ENCODE data around the gene BIN1. TPM values are rescaled to one million over a fixed set of nuclear protein-coding genes. Genes with fewer than 3 reads are reported as not detected.

The BIN1 gene
- polyA plus RNA-seq, 2 donors: 4.6 to 7.9 TPM

DNA sequence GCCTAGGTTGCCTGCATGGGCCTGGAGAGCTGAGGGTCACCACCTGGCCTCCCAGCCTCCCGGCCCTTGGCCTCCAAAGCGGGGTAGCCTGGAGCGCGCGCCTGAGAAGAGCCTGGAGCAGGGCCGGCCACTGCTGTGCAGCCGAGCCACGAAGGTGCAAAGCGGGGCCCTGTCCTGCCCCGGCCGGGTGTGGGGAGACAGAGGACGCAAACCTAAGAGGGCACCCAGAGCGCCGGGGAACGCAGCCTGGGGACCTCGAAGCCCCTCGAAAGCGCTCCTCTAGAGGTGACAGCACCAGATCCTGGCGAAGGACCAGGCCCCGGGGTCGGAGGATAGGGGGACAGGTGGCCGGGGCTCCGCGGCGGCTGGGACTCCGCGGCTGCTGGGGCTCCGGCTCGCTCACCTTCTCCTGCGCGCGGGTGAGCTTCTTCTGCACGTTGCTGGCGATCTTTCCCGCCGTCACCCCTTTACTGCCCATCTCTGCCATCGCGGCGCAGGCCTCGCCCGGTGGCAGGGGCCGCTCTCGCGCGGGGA, 430 bp downstream of the BIN1 start:
- no peaks in the 10 kb centered on the region for H3K36me3 ChIP-seq (ENCODE audit: control insufficient read depth in 2 of 2, insufficient read depth in 2 of 2, low read length in 1 of 2)
- WGBS, 2 donors: 0 to 1% methylated on average over 39 to 45 of the region's 45 CpGs
- H3K27ac ChIP-seq (ENCODE audit: low read depth in 2 of 2, low read length in 1 of 2): peak overlapping the region; percentile 50 to 76
- H3K9me3 ChIP-seq (ENCODE audit: control insufficient read depth in 2 of 2, insufficient read depth in 1 of 2, low read depth in 1 of 2, low read length in 1 of 2): no peaks in the 10 kb centered on the region
- no peaks in the 10 kb centered on the region for H3K27me3 ChIP-seq (ENCODE audit: control insufficient read depth in 1 of 2, insufficient read depth in 2 of 2, low read length in 2 of 2)
- peak overlapping the region; percentile 63 to 65 for H3K4me3 ChIP-seq (ENCODE audit: low read depth in 1 of 2, low read length in 2 of 2)
- peaks cover 13 to 21% of the 10 kb centered on the region in 2 donors for H3K4me1 ChIP-seq (ENCODE audit: control insufficient read depth in 2 of 2, insufficient read depth in 2 of 2, low read length in 1 of 2)

DNA sequence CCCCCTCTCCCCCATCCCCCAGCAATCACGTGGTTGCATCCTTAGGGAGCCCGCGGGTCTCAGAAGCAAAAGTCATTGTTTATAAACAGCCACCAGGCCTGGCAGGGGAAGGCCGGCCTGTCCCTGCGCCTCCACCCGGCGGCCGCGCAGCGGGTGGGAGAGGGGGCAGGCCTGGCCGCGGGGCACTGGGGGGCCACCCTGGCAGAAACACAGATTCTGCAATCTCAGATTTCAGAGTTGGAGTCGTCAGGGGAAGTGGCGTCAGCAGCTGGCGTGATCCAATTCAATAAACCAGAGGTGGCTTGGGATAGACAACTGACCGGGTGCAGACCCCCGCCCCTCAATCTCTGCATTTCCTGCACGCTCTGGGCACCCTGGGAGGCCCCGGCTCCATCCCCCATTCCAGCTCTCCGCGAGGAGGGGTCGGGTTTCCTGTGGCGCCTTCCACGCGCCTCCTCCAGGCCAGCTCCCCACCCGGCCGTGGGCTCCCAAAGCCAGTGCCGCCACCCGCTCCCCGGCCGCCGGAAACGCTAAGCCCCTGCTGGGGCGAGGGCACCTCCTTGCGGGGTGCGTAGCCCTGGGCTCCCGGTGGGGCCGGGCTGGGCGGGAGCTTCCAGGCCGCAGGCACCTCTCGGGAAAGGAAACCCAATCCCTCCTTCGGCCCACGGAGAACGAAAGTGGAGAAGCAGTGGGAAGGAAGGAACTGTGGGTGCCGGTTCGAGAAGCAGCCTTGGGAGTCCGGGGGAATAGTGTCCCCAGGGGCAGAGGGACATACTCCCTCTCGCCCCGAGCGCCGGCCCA, 1.1 kb downstream of the BIN1 start:
- peak overlapping the region; percentile 50 to 76 for H3K27ac ChIP-seq (ENCODE audit: low read depth in 2 of 2, low read length in 1 of 2)
- peak overlapping the region; percentile 63 to 65 for H3K4me3 ChIP-seq (ENCODE audit: low read depth in 1 of 2, low read length in 2 of 2)
- peaks cover 13 to 21% of the 10 kb centered on the region in 2 donors for H3K4me1 ChIP-seq (ENCODE audit: control insufficient read depth in 2 of 2, insufficient read depth in 2 of 2, low read length in 1 of 2)
- no peaks in the 10 kb centered on the region for H3K36me3 ChIP-seq (ENCODE audit: control insufficient read depth in 2 of 2, insufficient read depth in 2 of 2, low read length in 1 of 2)
- no peaks in the 10 kb centered on the region for H3K9me3 ChIP-seq (ENCODE audit: control insufficient read depth in 2 of 2, insufficient read depth in 1 of 2, low read depth in 1 of 2, low read length in 1 of 2)
- 4 to 7% methylated on average over 49 to 51 of the region's 51 CpGs for WGBS, 2 donors
- H3K27me3 ChIP-seq (ENCODE audit: control insufficient read depth in 1 of 2, insufficient read depth in 2 of 2, low read length in 2 of 2): no peaks in the 10 kb centered on the region

DNA sequence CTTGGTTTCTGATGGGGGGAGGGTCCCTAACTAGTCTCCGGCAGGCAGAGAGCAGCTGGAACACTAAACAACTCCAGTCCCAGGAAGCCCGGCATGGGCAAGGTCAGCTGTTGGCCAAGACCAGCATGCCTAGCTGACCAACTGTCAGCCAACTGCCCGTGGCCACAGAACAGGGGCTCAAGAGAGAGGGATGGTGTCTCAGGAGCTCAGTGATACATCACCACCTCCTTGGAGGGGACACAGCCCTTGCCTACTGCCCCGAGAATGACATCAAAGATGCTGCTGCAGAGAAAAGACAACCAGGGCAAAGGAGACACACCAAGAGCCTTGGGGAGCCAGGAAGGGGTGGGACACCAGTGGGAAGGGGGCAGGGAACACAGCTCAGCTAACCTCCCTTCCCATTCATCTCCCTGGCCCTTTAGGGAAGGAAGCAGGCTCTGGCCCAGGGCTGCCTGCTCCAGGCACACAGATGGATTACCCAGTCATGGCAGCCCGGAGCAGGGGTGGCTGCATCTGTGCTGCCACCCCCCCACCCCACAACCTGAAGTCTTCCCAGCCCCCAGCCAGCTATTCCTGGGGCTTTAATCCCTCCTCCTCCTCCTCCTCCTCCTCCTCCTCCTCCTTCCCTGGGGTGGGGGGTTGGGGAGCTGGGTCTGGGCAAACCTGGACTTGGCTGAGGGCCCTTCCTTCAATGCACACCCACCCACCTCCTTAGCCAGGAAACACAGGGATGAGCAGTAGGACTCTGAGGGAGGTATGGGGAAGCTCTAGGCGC, 1.9 kb downstream of the BIN1 start:
- 58 to 70% methylated on average over 5 to 6 of the region's 6 CpGs for whole genome bisulfite sequencing, 2 donors
- Histone ChIP-seq H3K4me3 (ENCODE audit: low read depth in 1 of 2, low read length in 2 of 2) (peak overlapping the region; percentile 63 to 65), H3K27ac (ENCODE audit: low read depth in 2 of 2, low read length in 1 of 2) (peak overlapping the region; percentile 50 to 76), H3K27me3 (ENCODE audit: control insufficient read depth in 1 of 2, insufficient read depth in 2 of 2, low read length in 2 of 2) (no peaks in the 10 kb centered on the region), H3K4me1 (ENCODE audit: control insufficient read depth in 2 of 2, insufficient read depth in 2 of 2, low read length in 1 of 2) (peaks cover 13 to 21% of the 10 kb centered on the region in 2 donors), H3K9me3 (ENCODE audit: control insufficient read depth in 2 of 2, insufficient read depth in 1 of 2, low read depth in 1 of 2, low read length in 1 of 2) (no peaks in the 10 kb centered on the region), H3K36me3 (ENCODE audit: control insufficient read depth in 2 of 2, insufficient read depth in 2 of 2, low read length in 1 of 2) (no peaks in the 10 kb centered on the region)

DNA sequence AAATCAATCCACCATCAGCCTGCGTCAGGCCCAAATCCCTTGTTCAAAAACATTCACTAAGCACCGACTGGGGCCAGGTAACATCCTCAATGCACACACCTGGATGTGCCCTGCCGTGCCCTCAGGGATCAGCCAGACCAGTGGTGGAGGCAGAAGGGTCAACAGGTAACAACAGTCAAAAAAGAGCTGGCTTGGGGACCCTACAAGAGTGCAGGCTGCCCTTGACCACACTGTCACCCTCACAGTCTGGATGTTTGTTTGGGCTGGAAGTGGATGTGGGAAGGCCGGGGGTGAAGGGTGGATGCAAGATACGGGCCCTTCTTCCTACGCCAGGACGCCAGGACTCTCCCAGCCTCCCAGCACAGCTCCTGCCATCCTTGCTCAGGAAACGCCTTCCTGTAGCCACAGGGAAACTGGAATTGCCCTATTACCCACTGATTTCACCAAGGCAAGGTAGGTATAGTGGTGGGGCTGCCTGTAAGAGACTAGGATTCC, 2.7 kb downstream of the BIN1 start:
- Histone ChIP-seq H3K4me3 (ENCODE audit: low read depth in 1 of 2, low read length in 2 of 2) (no peak overlapping the region), H3K9me3 (ENCODE audit: control insufficient read depth in 2 of 2, insufficient read depth in 1 of 2, low read depth in 1 of 2, low read length in 1 of 2) (no peaks in the 10 kb centered on the region), H3K27ac (ENCODE audit: low read depth in 2 of 2, low read length in 1 of 2) (peak overlapping the region; percentile 42 to 76), H3K36me3 (ENCODE audit: control insufficient read depth in 2 of 2, insufficient read depth in 2 of 2, low read length in 1 of 2) (no peaks in the 10 kb centered on the region), H3K27me3 (ENCODE audit: control insufficient read depth in 1 of 2, insufficient read depth in 2 of 2, low read length in 2 of 2) (no peaks in the 10 kb centered on the region), H3K4me1 (ENCODE audit: control insufficient read depth in 2 of 2, insufficient read depth in 2 of 2, low read length in 1 of 2) (peaks cover 13 to 21% of the 10 kb centered on the region in 2 donors)
- WGBS, 2 donors: 75 to 77% methylated on average over 8 of the region's 8 CpGs

DNA sequence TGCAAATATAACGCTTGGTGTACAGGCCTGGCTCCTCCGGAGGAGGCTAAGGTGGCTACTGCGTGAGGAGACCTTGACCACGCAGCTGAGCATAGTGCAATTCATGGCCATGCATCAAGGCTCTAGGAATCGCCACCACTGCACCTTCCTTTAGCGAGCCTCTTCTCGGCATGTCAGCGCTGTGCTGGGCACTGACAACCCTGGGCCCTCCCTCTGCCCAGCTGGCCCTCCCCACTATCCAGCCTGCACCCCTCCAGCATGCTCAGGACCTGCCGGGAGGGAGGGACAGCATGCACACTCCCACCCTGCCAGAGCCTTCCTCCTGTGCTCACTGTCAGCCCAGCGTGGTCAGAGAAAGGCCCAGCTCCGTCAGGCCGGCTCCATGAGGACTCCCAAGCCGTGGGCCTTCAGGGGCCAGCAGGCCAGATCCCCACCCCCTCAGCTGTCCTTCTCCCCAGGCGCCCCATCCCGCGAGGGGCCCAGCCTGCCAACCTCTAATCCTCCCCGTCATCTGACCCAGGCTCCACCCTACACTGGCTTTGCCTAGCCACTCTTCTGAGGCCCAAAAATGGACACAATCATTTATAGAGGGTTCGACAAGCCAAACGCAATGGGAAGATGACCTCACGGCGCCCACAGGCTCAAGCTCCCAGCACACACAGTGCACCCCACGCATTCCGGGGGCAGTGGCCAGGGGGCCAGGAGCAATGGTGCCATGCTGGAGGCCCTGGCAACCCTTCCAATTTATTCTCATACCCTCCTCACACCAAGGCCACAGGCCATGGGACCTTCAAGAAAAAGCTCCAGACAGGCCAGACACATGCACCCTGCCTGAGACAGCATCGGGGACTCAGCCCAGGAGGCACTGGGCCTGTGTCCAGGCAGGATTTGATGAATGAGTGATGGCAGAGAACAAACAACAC, 3.5 kb downstream of the BIN1 start:
- WGBS, 2 donors: 73 to 84% methylated on average over 23 to 24 of the region's 24 CpGs
- no peaks in the 10 kb centered on the region for H3K9me3 ChIP-seq (ENCODE audit: control insufficient read depth in 2 of 2, insufficient read depth in 1 of 2, low read depth in 1 of 2, low read length in 1 of 2)
- peak overlapping the region; percentile 42 to 76 for H3K27ac ChIP-seq (ENCODE audit: low read depth in 2 of 2, low read length in 1 of 2)
- H3K4me1 ChIP-seq (ENCODE audit: control insufficient read depth in 2 of 2, insufficient read depth in 2 of 2, low read length in 1 of 2): peaks cover 13 to 21% of the 10 kb centered on the region in 2 donors
- H3K4me3 ChIP-seq (ENCODE audit: low read depth in 1 of 2, low read length in 2 of 2): no peak overlapping the region
- H3K27me3 ChIP-seq (ENCODE audit: control insufficient read depth in 1 of 2, insufficient read depth in 2 of 2, low read length in 2 of 2): no peaks in the 10 kb centered on the region
- H3K36me3 ChIP-seq (ENCODE audit: control insufficient read depth in 2 of 2, insufficient read depth in 2 of 2, low read length in 1 of 2): no peaks in the 10 kb centered on the region

DNA sequence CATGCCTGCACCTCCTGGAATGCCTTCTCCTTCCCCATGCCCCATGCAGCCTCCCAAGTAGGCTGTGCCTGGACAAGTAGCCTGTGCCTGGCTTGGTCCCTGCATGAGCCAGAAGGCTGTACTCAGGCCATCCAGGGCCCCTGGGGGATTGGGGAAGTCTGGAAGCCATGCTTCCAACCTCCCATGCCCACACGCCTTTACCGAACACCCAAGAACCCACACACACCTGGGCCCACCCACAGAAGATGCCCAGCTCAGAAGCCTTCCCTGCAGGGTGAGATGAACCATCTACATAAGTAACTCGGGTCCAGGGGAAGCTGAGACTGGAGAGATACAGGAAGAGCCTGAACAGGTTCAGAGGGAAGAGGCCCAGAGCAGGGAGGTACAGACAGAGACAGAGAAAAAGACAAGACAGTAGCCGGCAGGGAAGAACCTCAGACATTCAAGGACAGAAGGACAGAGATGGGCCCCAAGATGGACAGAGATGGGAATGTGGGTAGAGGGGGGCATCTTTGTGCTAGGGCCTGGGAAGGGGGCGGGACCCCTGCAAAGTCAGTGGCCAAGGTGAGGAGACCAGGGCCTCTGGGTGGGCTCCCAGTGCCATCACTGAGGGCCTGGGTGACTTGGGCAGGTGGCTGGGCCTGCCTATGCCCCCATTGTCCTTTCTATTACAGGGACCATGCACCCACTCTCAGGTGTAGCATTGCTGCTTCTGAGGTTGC, 4.3 kb downstream of the BIN1 start:
- no peaks in the 10 kb centered on the region for H3K9me3 ChIP-seq (ENCODE audit: control insufficient read depth in 2 of 2, insufficient read depth in 1 of 2, low read depth in 1 of 2, low read length in 1 of 2)
- H3K4me3 ChIP-seq (ENCODE audit: low read depth in 1 of 2, low read length in 2 of 2): no peak overlapping the region
- WGBS, 2 donors: 87 to 90% methylated on average over 5 of the region's 5 CpGs
- H3K4me1 ChIP-seq (ENCODE audit: control insufficient read depth in 2 of 2, insufficient read depth in 2 of 2, low read length in 1 of 2): peaks cover 13 to 21% of the 10 kb centered on the region in 2 donors
- H3K36me3 ChIP-seq (ENCODE audit: control insufficient read depth in 2 of 2, insufficient read depth in 2 of 2, low read length in 1 of 2): no peaks in the 10 kb centered on the region
- no peaks in the 10 kb centered on the region for H3K27me3 ChIP-seq (ENCODE audit: control insufficient read depth in 1 of 2, insufficient read depth in 2 of 2, low read length in 2 of 2)
- H3K27ac ChIP-seq (ENCODE audit: low read depth in 2 of 2, low read length in 1 of 2): peak overlapping the region in 1 of 2 donors; percentile 26

DNA sequence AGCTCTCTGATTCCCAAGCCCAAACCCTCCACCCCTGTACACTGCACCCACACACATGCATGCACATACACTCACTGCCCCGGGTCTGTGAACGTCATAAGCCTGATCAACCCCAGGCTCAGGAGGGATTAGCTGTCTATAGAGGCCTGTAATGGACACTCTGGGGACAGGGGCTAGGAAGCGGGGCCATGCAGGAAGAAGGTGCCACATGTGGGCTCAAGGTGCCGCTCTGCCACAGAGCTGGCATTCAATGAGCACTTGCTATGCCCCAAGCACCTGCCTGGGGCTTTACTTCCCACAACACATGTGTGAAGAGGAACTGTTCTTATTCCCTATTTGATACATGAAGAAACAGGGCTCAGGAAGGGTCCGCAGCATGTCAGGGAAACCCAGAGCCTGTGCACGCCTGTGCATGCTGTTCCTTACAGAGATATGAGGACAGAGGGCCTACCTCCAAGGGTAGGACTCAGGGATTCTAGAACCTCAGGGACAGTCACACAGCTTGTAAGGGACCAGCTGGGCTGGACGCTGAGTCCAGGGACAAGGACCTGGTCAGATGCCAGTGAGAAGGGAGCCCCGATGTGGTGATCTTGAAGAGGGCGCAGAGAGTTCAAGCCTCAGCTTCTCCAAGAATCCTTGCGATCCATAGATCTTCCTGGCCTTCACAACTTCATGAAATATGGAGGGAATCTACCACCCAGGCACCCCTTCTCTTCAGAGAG, 5.0 kb downstream of the BIN1 start:
- Histone ChIP-seq H3K27ac (ENCODE audit: low read depth in 2 of 2, low read length in 1 of 2) (no peak overlapping the region), H3K9me3 (ENCODE audit: control insufficient read depth in 2 of 2, insufficient read depth in 1 of 2, low read depth in 1 of 2, low read length in 1 of 2) (no peaks in the 10 kb centered on the region), H3K36me3 (ENCODE audit: control insufficient read depth in 2 of 2, insufficient read depth in 2 of 2, low read length in 1 of 2) (no peaks in the 10 kb centered on the region), H3K4me3 (ENCODE audit: low read depth in 1 of 2, low read length in 2 of 2) (no peak overlapping the region), H3K27me3 (ENCODE audit: control insufficient read depth in 1 of 2, insufficient read depth in 2 of 2, low read length in 2 of 2) (no peaks in the 10 kb centered on the region), H3K4me1 (ENCODE audit: control insufficient read depth in 2 of 2, insufficient read depth in 2 of 2, low read length in 1 of 2) (peaks cover 13 to 23% of the 10 kb centered on the region in 2 donors)
- WGBS, 2 donors: 86 to 88% methylated on average over 10 of the region's 10 CpGs

DNA sequence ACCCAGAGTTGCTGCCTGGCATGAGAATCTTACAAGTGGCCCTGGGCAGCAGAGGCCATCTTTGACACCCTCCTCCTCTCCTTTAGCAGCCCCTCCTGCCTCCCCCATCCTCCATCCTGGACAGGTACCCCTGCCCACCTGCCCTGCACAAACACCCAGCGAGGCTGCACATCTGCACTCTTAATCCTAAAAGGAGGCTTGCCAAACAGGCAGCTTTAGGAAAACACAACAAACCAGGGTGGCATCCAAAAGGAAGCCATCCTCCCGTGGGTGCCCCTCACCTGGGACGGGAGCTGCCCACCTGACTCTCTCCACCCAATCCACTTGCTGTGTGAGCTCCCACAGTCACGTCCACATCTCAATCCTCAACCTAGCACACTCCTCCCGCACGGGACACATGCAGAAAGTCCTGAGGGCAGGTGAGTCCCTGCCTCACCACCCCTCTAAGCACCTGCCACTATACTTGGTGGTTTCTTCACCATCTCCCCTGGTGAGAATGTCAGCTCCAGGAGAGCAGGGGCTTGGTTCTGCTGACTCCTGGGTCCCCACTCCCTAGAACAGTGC, 5.8 kb downstream of the BIN1 start:
- WGBS, 2 donors: 80 to 83% methylated on average over 6 of the region's 6 CpGs
- H3K27ac ChIP-seq (ENCODE audit: low read depth in 2 of 2, low read length in 1 of 2): no peak overlapping the region
- H3K4me1 ChIP-seq (ENCODE audit: control insufficient read depth in 2 of 2, insufficient read depth in 2 of 2, low read length in 1 of 2): peaks cover 13 to 19% of the 10 kb centered on the region in 2 donors
- no peaks in the 10 kb centered on the region for H3K9me3 ChIP-seq (ENCODE audit: control insufficient read depth in 2 of 2, insufficient read depth in 1 of 2, low read depth in 1 of 2, low read length in 1 of 2)
- no peaks in the 10 kb centered on the region for H3K36me3 ChIP-seq (ENCODE audit: control insufficient read depth in 2 of 2, insufficient read depth in 2 of 2, low read length in 1 of 2)
- no peaks in the 10 kb centered on the region for H3K27me3 ChIP-seq (ENCODE audit: control insufficient read depth in 1 of 2, insufficient read depth in 2 of 2, low read length in 2 of 2)
- H3K4me3 ChIP-seq (ENCODE audit: low read depth in 1 of 2, low read length in 2 of 2): no peak overlapping the region
